Measurements from ENCODE around the gene NR1H2. TPM values are rescaled to one million over a fixed set of nuclear protein-coding genes. Genes with fewer than 3 reads are reported as not detected.

NR1H2 gene
- total RNA-seq, 1 experiment from 2014 or later: 40.3 TPM

DNA sequence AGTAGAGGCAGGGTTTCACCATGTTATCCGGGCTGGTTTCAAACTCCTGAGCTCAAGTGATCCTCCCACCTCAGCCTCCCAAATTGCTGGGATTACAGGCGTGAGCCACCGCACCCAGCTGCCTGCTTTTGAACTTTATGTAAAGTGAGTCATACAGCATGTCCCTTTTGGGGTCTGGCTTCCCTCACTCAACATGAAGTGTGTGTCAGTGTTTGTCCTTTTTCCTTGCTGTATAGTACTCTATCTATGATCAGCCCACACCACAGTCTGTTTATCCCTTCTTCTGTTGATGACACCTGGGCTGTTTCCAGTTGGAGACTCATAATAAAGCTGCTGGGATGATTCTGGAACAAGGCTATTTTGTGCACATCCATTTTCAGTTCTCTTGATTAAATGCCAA, 44.6 kb downstream of the NR1H2 start:
- H3K9me3 ChIP-seq (ENCODE audit: control insufficient read depth in 1 of 2, insufficient read depth in 1 of 2, low read depth in 1 of 2, low read length in 2 of 2): no peaks in the 10 kb centered on the region
- no peak for DNase-seq (ENCODE audit: low read depth, low spot score)
- no peaks in the 10 kb centered on the region for H3K9me2 ChIP-seq (ENCODE audit: insufficient read depth)
- CTCF ChIA-PET: no interaction called here
- H3K27ac ChIP-seq (ENCODE audit: low read depth, low read length): no peak overlapping the region
- no peak overlapping the region for H3K9ac ChIP-seq (ENCODE audit: low read length)
- RAD21 ChIA-PET (ENCODE audit: low non-redundant PET in 1 of 2, low total read pairs in 2 of 2, uncharacterized antibody in 2 of 2, unreplicated experiment in 2 of 2): no interaction called here
- no peaks in the 10 kb centered on the region for H3K79me2 ChIP-seq (ENCODE audit: insufficient read depth, low read length)
- no peaks in the 10 kb centered on the region for H4K20me1 ChIP-seq (ENCODE audit: insufficient read depth)
- intact Hi-C loops (cut with micrococcal nuclease): no loop called here
- no peaks in the 10 kb centered on the region for H3K27me3 ChIP-seq (ENCODE audit: insufficient read depth, low read length)
- BruUV-seq (replicated peaks): no TSS peak
- no peaks in the 10 kb centered on the region for H3K36me3 ChIP-seq (ENCODE audit: control insufficient read depth in 1 of 2, insufficient read depth in 2 of 2, low read length in 2 of 2)
- ATAC-seq: no peak
- H3K4me2 ChIP-seq (ENCODE audit: low read length): no peak overlapping the region
- POLR2A ChIA-PET: no interaction called here
- no peak for TF ChIP-seq RAD21 (IDR thresholded peaks at IDR 0.05; ENCODE audit: low read depth)
- TF ChIP-seq EZH2phosphoT487 (IDR thresholded peaks at IDR 0.05; ENCODE audit: borderline replicate concordance): no peak
- no peak for TF ChIP-seq ZFX (IDR thresholded peaks at IDR 0.05)
- no peak for TF ChIP-seq SP1 (IDR thresholded peaks at IDR 0.05; ENCODE audit: low read depth)
- TF ChIP-seq ZBTB33 (IDR thresholded peaks at IDR 0.05; ENCODE audit: extremely low read depth, insufficient replicate concordance, low read length): no peak
- TF ChIP-seq ELF1 (IDR thresholded peaks at IDR 0.05; ENCODE audit: borderline replicate concordance, low read depth): no peak
- no peak for TF ChIP-seq EGR1 (IDR thresholded peaks at IDR 0.05; ENCODE audit: low read depth)
- TF ChIP-seq POLR2AphosphoS5 (IDR thresholded peaks at IDR 0.05; ENCODE audit: low read depth, low read length): no peak
- no peak for TF ChIP-seq YY1 (IDR thresholded peaks at IDR 0.05; ENCODE audit: extremely low read depth, insufficient replicate concordance, low read depth, low read length)
- no peak for TF ChIP-seq JUND (IDR thresholded peaks at IDR 0.05)
- TF ChIP-seq, protein P1, sequence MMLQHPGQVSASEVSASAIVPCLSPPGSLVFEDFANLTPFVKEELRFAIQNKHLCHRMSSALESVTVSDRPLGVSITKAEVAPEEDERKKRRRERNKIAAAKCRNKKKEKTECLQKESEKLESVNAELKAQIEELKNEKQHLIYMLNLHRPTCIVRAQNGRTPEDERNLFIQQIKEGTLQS (IDR thresholded peaks at IDR 0.05): no peak
- no peak for TF ChIP-seq SIN3A (IDR thresholded peaks at IDR 0.05; ENCODE audit: low read depth)
- H2AFZ ChIP-seq (ENCODE audit: low read depth, low read length, poor library complexity, severe bottlenecking): no peak overlapping the region
- H3K4me1 ChIP-seq (ENCODE audit: control insufficient read depth in 1 of 2, insufficient read depth in 2 of 2, low read length in 2 of 2): no peaks in the 10 kb centered on the region
- H3K4me3 ChIP-seq (replicated peaks in 1 of 2; ENCODE audit: low read depth in 1 of 2, low read length in 2 of 2): no peak overlapping the region
